GM10266 (cell line): ENCODE data around the gene SECISBP2L.

Experiments used
- DNase-seq: peaks from one replicate; pipeline ENCODE4 v3.0.0; 2012; ENCODE audit errors: extremely low spot score
- CTCF ChIP-seq: IDR thresholded peaks from 2 replicates; pipeline ENCODE4 v1.5.1; 2012; ENCODE audit warnings: mild to moderate bottlenecking, low read depth; ENCODE audit not compliant: control insufficient read depth, insufficient read depth; ENCODE audit errors: missing control alignments

Gene SECISBP2L

GRCh38 chr15:48965972-48966371 is 80.3 kb downstream of the SECISBP2L start:
- TF ChIP-seq CTCF = peak; percentile 28
- peak; percentile 67 for DNase-seq

GRCh38 chr15:48964898-48965297 is 81.3 kb downstream of the SECISBP2L start:
- no peak for DNase-seq
- TF ChIP-seq CTCF = no peak

- DNase-seq = peak; percentile 71
- TF ChIP-seq CTCF = no peak
Measured at GRCh38 chr15:48963524-48964113, 82.6 kb downstream of the SECISBP2L start, which contains the start of gene SHC4. TSS of gene SHC4 (minus strand) at chr15:48963919. CDS start at chr15:48963015, 904 bp downstream.

- no peak for DNase-seq
- no peak for TF ChIP-seq CTCF
Measured at GRCh38 chr15:48962662-48963523, 83.4 kb downstream of the SECISBP2L start.

GRCh38 chr15:48955967-48956366 is 90.3 kb downstream of the SECISBP2L start:
- TF ChIP-seq CTCF = no peak
- DNase-seq = no peak

- no peak for TF ChIP-seq CTCF
- DNase-seq = no peak
Measured at GRCh38 chr15:48955370-48955769, 90.9 kb downstream of the SECISBP2L start.

- TF ChIP-seq CTCF = no peak
- no peak for DNase-seq
Measured at GRCh38 chr15:48954538-48954937, 91.7 kb downstream of the SECISBP2L start.
